ENCODE data around the gene NTM.

The NTM gene

DNA sequence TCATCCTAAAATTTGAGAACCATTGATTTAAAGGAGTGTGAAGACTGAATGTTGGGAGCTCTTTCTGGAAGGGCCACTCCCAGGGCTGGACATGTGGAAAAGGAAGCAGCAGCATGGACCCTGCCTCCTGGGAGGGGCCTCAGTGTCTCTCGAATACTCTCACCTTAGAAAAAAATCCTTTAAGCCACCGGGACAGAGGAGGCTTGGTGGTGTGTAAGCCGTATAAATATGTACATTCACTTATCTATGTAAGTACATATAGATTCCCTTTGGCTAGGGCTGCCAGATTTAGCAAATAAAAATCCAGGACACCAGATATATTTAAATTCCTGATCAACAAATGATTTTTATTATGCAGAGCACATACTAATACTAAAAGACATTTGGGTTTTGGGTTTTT lies 17.6 kb downstream of the NTM start:
- DNase-seq (ENCODE audit: insufficient read length, low spot score) = no peak
- FAIRE-seq = no peak
- TF ChIP-seq CTCF (IDR thresholded peaks at IDR 0.05; ENCODE audit: insufficient read depth, missing control alignments) = no peak

DNA sequence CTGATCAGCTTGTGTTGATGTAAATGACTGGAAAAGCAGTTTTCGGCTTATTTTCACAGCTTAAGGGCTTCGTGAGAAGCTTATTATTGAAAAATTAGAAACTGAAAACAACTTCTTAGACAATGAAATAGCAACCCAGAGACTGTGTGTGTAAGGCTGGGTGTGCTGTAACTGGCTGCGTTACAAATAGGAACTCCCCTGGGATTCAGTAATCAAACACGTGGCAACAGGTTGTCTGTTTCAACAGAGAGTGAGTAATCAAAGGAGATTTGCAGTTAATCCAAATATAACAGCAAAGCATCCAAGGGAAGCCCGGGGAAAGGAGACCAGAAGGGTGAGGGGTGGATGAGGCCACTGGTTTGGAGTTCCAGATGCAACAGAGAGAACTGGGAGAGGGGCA lies 19.2 kb downstream of the NTM start:
- no peak for TF ChIP-seq CTCF (IDR thresholded peaks at IDR 0.05; ENCODE audit: insufficient read depth, missing control alignments)
- DNase-seq (ENCODE audit: insufficient read length, low spot score) = no peak
- no peak for FAIRE-seq

DNA sequence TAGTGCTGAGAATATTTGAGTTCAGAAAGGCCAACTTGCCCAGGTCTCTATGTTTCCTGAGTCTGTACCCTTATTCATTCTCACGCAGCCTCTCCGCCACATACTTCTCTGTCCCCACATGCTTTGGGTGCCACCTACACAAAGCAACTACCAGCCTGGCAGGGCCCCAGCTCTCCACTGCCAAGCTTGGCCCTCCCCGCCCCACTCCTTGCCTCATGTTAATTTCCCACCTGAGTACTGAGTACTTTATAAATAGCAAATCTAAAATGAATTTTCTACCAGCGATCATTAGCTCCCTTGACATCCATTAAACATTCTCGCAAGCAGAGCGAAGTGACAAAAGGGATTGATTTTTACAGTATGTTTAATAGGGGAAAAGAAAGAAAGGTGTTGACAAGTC lies 20.8 kb downstream of the NTM start:
- DNase-seq (ENCODE audit: insufficient read length, low spot score) = no peak
- no peak for FAIRE-seq
- no peak for TF ChIP-seq CTCF (IDR thresholded peaks at IDR 0.05; ENCODE audit: insufficient read depth, missing control alignments)

GRCh38 chr11:131392528-131393255 lies 22.3 kb downstream of the NTM start:
- TF ChIP-seq CTCF (IDR thresholded peaks at IDR 0.05; ENCODE audit: insufficient read depth, missing control alignments) = peak; percentile 29
- FAIRE-seq (no peak), DNase-seq (ENCODE audit: insufficient read length, low spot score) (no peak)

GRCh38 chr11:131393691-131394090 lies 23.3 kb downstream of the NTM start:
- no peak for TF ChIP-seq CTCF (IDR thresholded peaks at IDR 0.05; ENCODE audit: insufficient read depth, missing control alignments)
- FAIRE-seq = no peak
- no peak for DNase-seq (ENCODE audit: insufficient read length, low spot score)

- FAIRE-seq = no peak
- TF ChIP-seq CTCF (IDR thresholded peaks at IDR 0.05; ENCODE audit: insufficient read depth, missing control alignments) = no peak
- no peak for DNase-seq (ENCODE audit: insufficient read length, low spot score)
Measured at GRCh38 chr11:131397675-131398074, 27.3 kb downstream of the NTM start.

- FAIRE-seq (no peak), DNase-seq (ENCODE audit: insufficient read length, low spot score) (no peak)
- TF ChIP-seq CTCF (IDR thresholded peaks at IDR 0.05; ENCODE audit: insufficient read depth, missing control alignments) = no peak
Measured at GRCh38 chr11:131402040-131402439, 31.6 kb downstream of the NTM start.
